MCF 10A (cell line): Measurements from ENCODE around the gene NFATC2IP. TPM values are rescaled to one million over a fixed set of nuclear protein-coding genes. Genes with fewer than 3 reads are reported as not detected.

Experiments
- BruUV-seq: library from RNA; stranded (reverse); fragments of 400-500 nt; replicated peaks from 2 replicates; lab custom pipeline; 2021; lab: Mats Ljungman, UMichigan
- CTCF ChIA-PET: fragments of 300-600 bp; sonication (Branson Sonifier 250); formaldehyde crosslinking; extraction: SDS; loops from one replicate; lab custom pipeline; 2021; ENCODE audit warnings: antibody characterized with exemption, inconsistent platforms; lab: Yijun Ruan, JAX
- POLR2A ChIA-PET: fragments of 300-600, 350-650 bp; sonication (Branson Sonifier 250); formaldehyde crosslinking; extraction: SDS; loops from one replicate; lab custom pipeline; 2020; ENCODE audit warnings: antibody characterized with exemption, inconsistent platforms; lab: Yijun Ruan, JAX
- DNase-seq: peaks from one replicate; pipeline ENCODE4 v3.0.0-alpha.2; 2018; ENCODE audit not compliant: unreplicated experiment
- H3K27ac Mint-ChIP-seq: one replicate; pipeline ENCODE4 v1.8.0; 2022; ENCODE audit warnings: mild to moderate bottlenecking, low read depth, mixed read lengths; ENCODE audit not compliant: unreplicated experiment
- H3K27me3 Mint-ChIP-seq: one replicate; pipeline ENCODE4 v1.8.0; 2022; ENCODE audit warnings: mixed read lengths; ENCODE audit not compliant: insufficient read depth, unreplicated experiment
- H3K36me3 Mint-ChIP-seq: one replicate; pipeline ENCODE4 v1.8.0; 2022; ENCODE audit warnings: mild to moderate bottlenecking, moderate library complexity, mixed read lengths; ENCODE audit not compliant: insufficient read depth, unreplicated experiment
- H3K4me1 Mint-ChIP-seq: one replicate; pipeline ENCODE4 v1.8.0; 2022; ENCODE audit warnings: mixed read lengths; ENCODE audit not compliant: insufficient read depth, unreplicated experiment
- H3K4me3 Mint-ChIP-seq: one replicate; pipeline ENCODE4 v1.8.0; 2022; ENCODE audit warnings: mild to moderate bottlenecking, moderate library complexity, mixed read lengths; ENCODE audit not compliant: unreplicated experiment
- H3K9me3 Mint-ChIP-seq: one replicate; pipeline ENCODE4 v1.8.0; 2022; ENCODE audit warnings: mixed read lengths; ENCODE audit not compliant: unreplicated experiment
- CTCF ChIP-seq: fragments of 200-600 bp; IDR thresholded peaks from one replicate; pipeline ENCODE4 v1.8.0; 2022; ENCODE audit warnings: antibody characterized with exemption, mild to moderate bottlenecking; ENCODE audit not compliant: unreplicated experiment
- intact Hi-C: fragments of 100-400 bp; cut with micrococcal nuclease; formaldehyde crosslinking; loops from 2 replicates; pipeline ENCODE4 v1.14.1; 2022
- total RNA-seq: library from RNA; stranded (reverse); gene quantifications from 2 replicates; pipeline ENCODE4 v1.2.3, GENCODE V29; 2022

The NFATC2IP gene
- total RNA-seq, 1 experiment from 2014 or later, result 39.5 TPM

- Mint-ChIP-seq H3K36me3 (no peaks in the 10 kb centered on the region), H3K4me3 (no peak overlapping the region), H3K27ac (no peak overlapping the region), H3K9me3 (no peaks in the 10 kb centered on the region), H3K27me3 (no peaks in the 10 kb centered on the region), H3K4me1 (no peaks in the 10 kb centered on the region)
- no TSS peak for BruUV-seq
- TF ChIP-seq CTCF, result no peak
- CTCF ChIA-PET, result no interaction called here
- DNase-seq, result no peak
- POLR2A ChIA-PET, result no interaction called here
- intact Hi-C loops, result no loop called here
These were observed 20.1 kb upstream of the NFATC2IP start for GRCh38 chr16:28930652-28931051.

GRCh38 chr16:28931801-28932225 lies 18.9 kb upstream of the NFATC2IP start, which contains the start of gene CD19:
TSS of gene CD19 (plus strand) at chr16:28931971. CDS start at chr16:28932001, 30 bp downstream.
- no peak within 1 kb of the TSS for H3K27ac Mint-ChIP-seq
- intact Hi-C loops, result no loop called here

GRCh38 chr16:28932339-28933141 lies 18.2 kb upstream of the NFATC2IP start:
- no peak for TF ChIP-seq CTCF
- intact Hi-C loops, result no loop called here
- no peak for DNase-seq
- no TSS peak for BruUV-seq
- Mint-ChIP-seq H3K4me3 (no peak overlapping the region), H3K4me1 (no peaks in the 10 kb centered on the region), H3K36me3 (no peaks in the 10 kb centered on the region), H3K9me3 (no peaks in the 10 kb centered on the region), H3K27ac (no peak overlapping the region), H3K27me3 (no peaks in the 10 kb centered on the region)
- ChIA-PET CTCF (interaction anchor here (1.1 to 2.4 kb wide), 2 partner anchors 12 to 63 kb away, joined by 3 to 10 read pairs; no protein-coding TSS in a partner anchor), POLR2A (interaction anchor here (0.6 kb wide), 1 partner anchor 83 kb away, joined by 5 read pairs; no protein-coding TSS in a partner anchor)

More at GRCh38 chr16:28931801-28932225, 18.9 kb upstream of the NFATC2IP start, which contains the start of gene CD19:
- no peaks in the 10 kb centered on the region for H3K27me3 Mint-ChIP-seq
- POLR2A ChIA-PET, result interaction anchor here (0.6 kb wide), 1 partner anchor 82 kb away, joined by 5 read pairs; no protein-coding TSS in a partner anchor
- no peaks in the 10 kb centered on the region for H3K4me1 Mint-ChIP-seq
- no peaks in the 10 kb centered on the region for H3K36me3 Mint-ChIP-seq
- BruUV-seq, result no TSS peak
- H3K4me3 Mint-ChIP-seq, result no peak within 1 kb of the TSS
- no peak for TF ChIP-seq CTCF
- H3K9me3 Mint-ChIP-seq, result no peaks in the 10 kb centered on the region
- CTCF ChIA-PET, result interaction anchor here (2.4 kb wide), 1 partner anchor 13 kb away, joined by 10 read pairs; no protein-coding TSS in a partner anchor
- DNase-seq, result no peak

- CTCF ChIA-PET, result interaction anchor here (0.6 to 2.4 kb wide), 3 partner anchors 11 to 316 kb away, joined by 3 to 10 read pairs (median 3); no protein-coding TSS in a partner anchor
- H3K27ac Mint-ChIP-seq, result no peak overlapping the region
- H3K9me3 Mint-ChIP-seq, result no peaks in the 10 kb centered on the region
- POLR2A ChIA-PET, result no interaction called here
- H3K4me3 Mint-ChIP-seq, result no peak overlapping the region
- no peak for TF ChIP-seq CTCF
- BruUV-seq, result no TSS peak
- no peak for DNase-seq
- intact Hi-C loops, result no loop called here
- H3K4me1 Mint-ChIP-seq, result no peaks in the 10 kb centered on the region
- no peaks in the 10 kb centered on the region for H3K36me3 Mint-ChIP-seq
- no peaks in the 10 kb centered on the region for H3K27me3 Mint-ChIP-seq
These were observed 17.6 kb upstream of the NFATC2IP start for GRCh38 chr16:28933171-28933570.
